ENCODE results near the gene CHKB. TPM values are rescaled to one million over a fixed set of nuclear protein-coding genes. Genes with fewer than 3 reads are reported as not detected.

Gene CHKB
- total and polyA plus RNA-seq, 2 of the 4 experiments (the other 2 are of a cell fraction): 8.1 to 36.9 TPM

DNA sequence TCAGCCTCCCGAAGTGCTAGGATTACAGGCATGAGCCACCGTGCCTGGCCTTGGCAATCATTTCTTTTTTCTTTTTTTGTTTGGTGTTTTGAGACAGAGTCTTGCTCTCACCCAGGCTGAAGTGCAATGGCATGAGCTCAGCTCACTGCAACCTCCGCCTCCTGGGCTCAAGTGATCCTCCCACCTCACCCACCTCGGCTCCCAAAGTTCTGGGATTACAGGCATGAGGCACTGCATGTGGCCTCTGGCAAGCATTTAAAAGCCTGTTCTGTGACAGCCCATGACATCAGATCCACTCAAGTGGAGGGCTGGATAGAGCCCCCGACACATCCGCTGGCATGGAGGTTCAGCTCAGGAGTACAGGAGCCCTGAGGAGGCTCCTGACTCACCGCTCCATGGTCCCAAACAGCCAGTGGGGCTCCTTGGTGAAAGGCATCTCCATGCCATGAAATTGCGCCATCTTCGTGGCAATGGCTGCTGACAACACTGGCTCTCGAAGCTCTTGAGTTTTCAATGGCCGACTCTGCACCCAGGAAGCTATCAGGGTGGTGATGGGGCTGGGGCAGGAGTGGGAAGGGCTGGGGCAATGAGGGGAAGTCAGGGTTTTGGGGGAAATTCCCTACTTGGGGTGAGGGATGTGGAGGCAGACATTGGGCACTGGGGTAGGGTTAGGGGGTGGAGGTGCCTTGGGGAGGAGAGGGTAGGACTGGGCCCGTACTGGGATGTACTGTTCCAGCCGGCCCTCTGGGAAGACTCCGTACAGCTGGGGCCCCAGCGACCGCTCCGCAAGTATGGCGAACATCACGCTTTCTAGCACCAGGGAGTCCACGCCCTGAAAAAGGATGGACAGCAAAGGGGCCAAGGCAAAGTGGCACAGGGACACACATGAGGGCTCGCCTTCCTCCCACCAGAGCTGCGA, 1.4 kb downstream of the CHKB start:
- intact Hi-C loops (cut with micrococcal nuclease): loop anchor here (5.0 kb wide), 1 partner anchor 54 kb away; the partner anchor contains the start of gene SCO2
- in situ Hi-C loops (cut with MboI; ENCODE audit: low sequenced_read_pairs): no loop called here
- Histone ChIP-seq H3K9ac (ENCODE audit: low read depth, low read length) (peak overlapping the region; percentile 74), H2AK5ac (ENCODE audit: low read depth, low read length) (peak overlapping the region; percentile 81; the same call in 1 of the 2 replicates), H3K4me2 (ENCODE audit: low read depth, low read length) (peak overlapping the region; percentile 94), H3K14ac (replicated peaks; ENCODE audit: low read depth, low read length) (peak overlapping the region; percentile 86; the same call in 1 of the 2 replicates), H3K9me3 (ENCODE audit: control insufficient read depth, insufficient read depth, low read length) (no peaks in the 10 kb centered on the region), H3K27me3 (ENCODE audit: control insufficient read depth, insufficient read depth, low read length) (no peaks in the 10 kb centered on the region), H3K4me1 (ENCODE audit: control insufficient read depth, insufficient read depth, low read length) (peaks cover 17% of the 10 kb centered on the region), H2AK9ac (replicated peaks; ENCODE audit: low read depth, low read length, poor library complexity) (peak overlapping the region; percentile 93), H4K8ac (ENCODE audit: low read depth in 2 of 2, low read length in 2 of 2) (peak overlapping the region; percentile 68 to 84; a peak in 3 of 4 replicates), H3K18ac (ENCODE audit: low read depth, low read length) (no peak overlapping the region), H2BK120ac (ENCODE audit: low read depth, low read length) (no peak overlapping the region), H4K91ac (ENCODE audit: insufficient read depth, low read depth, low read length) (0 out of 2 replicates have a peak overlapping the region, but pooled peaks have one; percentile 5), H3K79me1 (ENCODE audit: low read depth in 1 of 2, low read length in 2 of 2) (peaks cover 18 to 39% of the 10 kb centered on the region in 2 experiments), H4K20me1 (ENCODE audit: insufficient read depth, low read length) (no peaks in the 10 kb centered on the region; the same call in 1 of the 2 replicates), H3K56ac (ENCODE audit: extremely low read depth, insufficient read depth, low read length) (peak overlapping the region; percentile 35; the same call in 1 of the 2 replicates), H2BK5ac (ENCODE audit: low read depth, low read length, poor library complexity, severe bottlenecking) (no peak overlapping the region), H4K5ac (ENCODE audit: low read depth, low read length) (peak overlapping the region; percentile 63), H2AFZ (replicated peaks; ENCODE audit: low read length, poor library complexity) (no peak overlapping the region), H3K4me3 (ENCODE audit: insufficient read depth, low read depth, low read length) (peak overlapping the region; percentile 80), H3K23ac (ENCODE audit: low read depth, low read length) (peak overlapping the region; percentile 82), H3K9me1 (ENCODE audit: insufficient read depth, low read length) (peaks cover 28% of the 10 kb centered on the region), H3K4ac (ENCODE audit: low read depth, low read length) (peak overlapping the region; percentile 71; the same call in 1 of the 2 replicates), H2BK15ac (ENCODE audit: low read depth, low read length) (no peak overlapping the region), H3K36me3 (ENCODE audit: control insufficient read depth, insufficient read depth, low read length) (peaks cover 4% of the 10 kb centered on the region; the same call in 1 of the 2 replicates), H3K27ac (ENCODE audit: insufficient read depth, low read length) (no peak overlapping the region), H2BK20ac (ENCODE audit: low read depth, low read length) (no peak overlapping the region)
- CTCF ChIA-PET: interaction anchor here (1.0 kb wide), 1 partner anchor 55 kb away, joined by 4 read pairs; no protein-coding TSS in a partner anchor
- no TSS peak for BruUV-seq (replicated peaks)
- ATAC-seq (ENCODE audit: low read depth) (no peak), DNase-seq (no peak)
- POLR2A ChIA-PET (ENCODE audit: unreplicated experiment): no interaction called here
- WGBS, 2 experiments (ENCODE audit: extremely low coverage in 2 of 2, insufficient read length in 1 of 2): 98% methylated on average over 7 of the region's 22 CpGs; no CpG with 5 or more reads in 1 of the 2 experiments
- TF ChIP-seq MAFK (IDR thresholded peaks at IDR 0.05; ENCODE audit: low read depth, low read length): no peak
- TF ChIP-seq CEBPB (IDR thresholded peaks at IDR 0.05; ENCODE audit: low read depth, low read length): peak; percentile 53
- dilution Hi-C loops (cut with HindIII; ENCODE audit: low sequenced_read_pairs, unreplicated experiment): no loop called here
